ENCODE data around the gene ETFB.

The ETFB gene

DNA sequence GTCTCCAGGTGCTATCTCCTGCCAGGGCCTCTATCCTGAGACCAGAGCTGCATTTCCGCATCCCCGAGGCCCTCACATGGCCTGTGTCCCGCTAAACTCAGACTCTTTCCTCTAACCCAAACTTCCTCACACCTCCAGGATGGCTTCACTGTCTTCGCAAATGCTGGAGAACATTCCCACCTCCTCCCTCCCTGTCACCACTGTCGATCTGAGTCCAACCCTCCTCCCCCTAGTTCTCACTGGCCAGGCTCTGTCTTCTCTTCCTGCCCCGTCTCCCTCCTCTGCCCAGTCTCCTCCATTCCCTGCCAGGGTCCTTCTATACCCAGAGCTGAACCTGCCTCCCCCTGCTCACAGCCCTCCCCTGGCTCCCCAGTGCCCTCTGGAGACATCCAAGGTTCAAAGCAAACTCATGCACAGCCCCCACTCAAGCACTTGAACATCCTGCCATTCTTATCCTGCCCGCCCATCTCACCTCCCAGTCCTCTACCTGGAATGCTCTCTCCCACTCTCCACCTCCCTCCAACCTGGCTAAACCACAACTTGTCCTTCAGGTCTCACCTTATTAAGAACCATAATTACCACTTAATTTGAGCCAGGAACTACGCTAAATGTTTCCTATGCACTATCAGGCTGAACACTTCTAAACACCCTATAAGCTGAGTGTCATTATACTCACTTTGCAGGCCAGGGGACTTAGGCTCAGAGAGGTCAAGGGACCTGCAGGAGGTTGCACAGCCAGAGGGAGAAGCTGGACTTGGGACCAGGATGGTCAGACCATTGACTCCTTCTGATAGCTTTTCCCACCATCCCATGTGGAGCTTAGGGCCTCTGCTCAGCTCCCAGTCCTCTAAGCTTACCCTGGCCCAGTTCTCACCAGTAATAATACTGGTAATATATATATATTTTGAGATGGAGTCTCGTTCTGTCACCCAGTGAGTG, 23.3 kb downstream of the ETFB start:
- peaks cover 13% of the 10 kb centered on the region for H3K36me3 ChIP-seq
- no peaks in the 10 kb centered on the region for H3K27me3 ChIP-seq (ENCODE audit: insufficient read depth, low read depth, severe bottlenecking)
- H3K27ac ChIP-seq, result no peak overlapping the region
- DNase-seq, result no peak
- TF ChIP-seq CTCF (IDR thresholded peaks at IDR 0.05; ENCODE audit: low read depth, low read length), result no peak
- H3K4me3 ChIP-seq (ENCODE audit: low read depth, low read length), result no peak overlapping the region
- H3K9me3 ChIP-seq (ENCODE audit: severe bottlenecking), result no peaks in the 10 kb centered on the region

GRCh38 chr19:51341976-51342580, 24.1 kb downstream of the ETFB start, which contains the start of gene VSIG10L:
Gene VSIG10L (minus strand): TSS chr19:51342139. CDS start chr19:51342124, 15 bp downstream.
- Histone ChIP-seq H3K4me3 (ENCODE audit: low read depth, low read length) (no peak within 1 kb of the TSS), H3K27me3 (ENCODE audit: insufficient read depth, low read depth, severe bottlenecking) (no peaks in the 10 kb centered on the region), H3K36me3 (peaks cover 13% of the 10 kb centered on the region), H3K27ac (no peak within 1 kb of the TSS), H3K9me3 (ENCODE audit: severe bottlenecking) (no peaks in the 10 kb centered on the region)
- no peak for TF ChIP-seq CTCF (IDR thresholded peaks at IDR 0.05; ENCODE audit: low read depth, low read length)
- DNase-seq, result no peak

DNA sequence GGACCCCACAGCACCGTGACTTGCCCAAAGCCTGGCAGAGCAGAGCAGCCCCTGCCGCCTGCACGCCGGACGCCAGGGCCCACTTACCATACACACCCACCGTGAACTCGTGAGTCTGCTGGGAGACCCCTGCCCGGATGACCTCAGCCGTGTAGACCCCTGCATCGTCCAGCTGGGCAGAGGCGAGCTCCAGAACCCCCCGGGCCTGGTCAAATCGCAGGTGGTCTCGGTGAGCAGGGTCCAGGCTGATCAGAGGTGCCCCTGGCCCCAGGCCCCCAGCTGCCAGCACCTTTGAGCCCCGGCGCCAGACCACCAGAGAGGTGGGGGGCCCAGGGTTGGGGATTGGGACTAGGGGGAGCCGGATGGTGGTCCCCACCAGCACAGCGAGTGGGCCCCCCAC, 25.1 kb downstream of the ETFB start:
- H3K27me3 ChIP-seq (ENCODE audit: insufficient read depth, low read depth, severe bottlenecking), result no peaks in the 10 kb centered on the region
- H3K36me3 ChIP-seq, result peaks cover 8% of the 10 kb centered on the region; the same call in 1 of the 2 replicates
- H3K27ac ChIP-seq, result no peak overlapping the region; the same call in 1 of the 2 replicates
- H3K9me3 ChIP-seq (ENCODE audit: severe bottlenecking), result no peaks in the 10 kb centered on the region
- no peak overlapping the region; the same call in 1 of the 2 replicates for H3K4me3 ChIP-seq (ENCODE audit: low read depth, low read length)
- no peak for TF ChIP-seq CTCF (IDR thresholded peaks at IDR 0.05; ENCODE audit: low read depth, low read length)
- DNase-seq, result no peak

- TF ChIP-seq CTCF (IDR thresholded peaks at IDR 0.05; ENCODE audit: low read depth, low read length), result peak; percentile 26; the same call in 1 of the 2 replicates
- Histone ChIP-seq H3K36me3 (peaks cover 3% of the 10 kb centered on the region; the same call in 1 of the 2 replicates), H3K4me3 (ENCODE audit: low read depth, low read length) (peak overlapping the region; percentile 49), H3K27me3 (ENCODE audit: insufficient read depth, low read depth, severe bottlenecking) (no peaks in the 10 kb centered on the region), H3K9me3 (ENCODE audit: severe bottlenecking) (no peaks in the 10 kb centered on the region), H3K27ac (peak overlapping the region; percentile 68)
- DNase-seq, result peak; percentile 99
Measured at GRCh38 chr19:51339687-51340656, 26.2 kb downstream of the ETFB start.

DNA sequence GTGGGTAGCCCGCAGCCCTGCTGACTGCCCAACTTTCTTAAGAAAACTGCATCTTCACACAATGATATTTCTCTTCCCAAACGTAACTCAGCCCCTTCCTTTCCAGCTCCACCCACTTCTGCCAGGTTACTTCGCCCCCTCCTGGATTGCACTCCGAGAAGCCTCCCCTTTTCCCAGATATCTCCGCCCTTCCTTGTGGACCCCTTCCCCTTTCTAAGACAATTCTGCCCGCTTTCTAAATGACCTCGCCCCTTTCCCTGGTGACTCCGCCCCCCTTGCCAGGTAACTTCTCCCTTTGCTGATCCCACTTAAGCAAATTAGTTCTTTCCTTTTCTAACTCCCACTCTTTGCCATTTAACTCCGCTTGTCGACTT, 26.9 kb downstream of the ETFB start:
- TF ChIP-seq CTCF (IDR thresholded peaks at IDR 0.05; ENCODE audit: low read depth, low read length), result no peak
- Histone ChIP-seq H3K27me3 (ENCODE audit: insufficient read depth, low read depth, severe bottlenecking) (no peaks in the 10 kb centered on the region), H3K4me3 (ENCODE audit: low read depth, low read length) (peak overlapping the region; percentile 49), H3K9me3 (ENCODE audit: severe bottlenecking) (no peaks in the 10 kb centered on the region), H3K27ac (peak overlapping the region; percentile 50), H3K36me3 (no peaks in the 10 kb centered on the region)
- DNase-seq, result no peak
